HEK293T (cell line): Measurements from ENCODE around the gene CLCNKB.

Source experiments
- CTCF ChIA-PET: fragments of 350-600 bp; formaldehyde crosslinking; extraction: SDS; loops from one replicate; lab custom pipeline; 2021; ENCODE audit warnings: antibody characterized with exemption, inconsistent platforms; lab: Yijun Ruan, JAX
- POLR2A ChIA-PET: fragments of 350-600 bp; formaldehyde crosslinking; extraction: SDS; loops from one replicate; lab custom pipeline; 2020; ENCODE audit warnings: antibody characterized with exemption, inconsistent platforms; lab: Yijun Ruan, JAX
- DNase-seq: peaks from one replicate; pipeline ENCODE4 v3.0.0; 2012; ENCODE audit warnings: mixed read lengths; ENCODE audit errors: extremely low spot score
- ARNT ChIP-seq: fragments of 450-650 bp; IDR thresholded peaks from 2 replicates; pipeline ENCODE4 v1.6.1; 2017; ENCODE audit warnings: mild to moderate bottlenecking
- BHLHE40 ChIP-seq: fragments of 450-650 bp; IDR thresholded peaks from 2 replicates; pipeline ENCODE4 v1.6.1; 2016; ENCODE audit warnings: mild to moderate bottlenecking, moderate library complexity, borderline replicate concordance
- CTBP1 ChIP-seq: fragments of 450-650 bp; IDR thresholded peaks from 2 replicates; pipeline ENCODE4 v1.6.1; 2016; ENCODE audit warnings: borderline replicate concordance
- ELF4 ChIP-seq: fragments of 450-650 bp; IDR thresholded peaks from 2 replicates; pipeline ENCODE4 v1.6.1; 2017; ENCODE audit warnings: antibody characterized with exemption
- FOXA1 ChIP-seq: fragments of 450-650 bp; IDR thresholded peaks from 2 replicates; pipeline ENCODE4 v1.6.1; 2016; ENCODE audit warnings: mild to moderate bottlenecking
- FOXK2 ChIP-seq: fragments of 450-650 bp; IDR thresholded peaks from 2 replicates; pipeline ENCODE4 v1.6.1; 2016; ENCODE audit warnings: mild to moderate bottlenecking
- FOXM1 ChIP-seq: fragments of 450-650 bp; IDR thresholded peaks from 2 replicates; pipeline ENCODE4 v1.6.1; 2017; ENCODE audit warnings: mild to moderate bottlenecking, borderline replicate concordance
- HDGF ChIP-seq: fragments of 450-650 bp; IDR thresholded peaks from 2 replicates; pipeline ENCODE4 v1.6.1; 2017; ENCODE audit warnings: antibody characterized with exemption, borderline replicate concordance
- L3MBTL2 ChIP-seq: fragments of 450-650 bp; conservative IDR thresholded peaks from 2 replicates; pipeline ENCODE4 v1.6.1; 2016; ENCODE audit warnings: mild to moderate bottlenecking
- LEF1 ChIP-seq: fragments of 450-650 bp; IDR thresholded peaks from 2 replicates; pipeline ENCODE4 v1.6.1; 2017; ENCODE audit warnings: mild to moderate bottlenecking, borderline replicate concordance
- NFRKB ChIP-seq: fragments of 450-650 bp; IDR thresholded peaks from 2 replicates; pipeline ENCODE4 v1.6.1; 2016; ENCODE audit warnings: mild to moderate bottlenecking, moderate library complexity
- SP1 ChIP-seq: fragments of 450-650 bp; IDR thresholded peaks from 2 replicates; pipeline ENCODE4 v1.6.1; 2017
- SUZ12 ChIP-seq: fragments of 450-650 bp; IDR thresholded peaks from 2 replicates; pipeline ENCODE4 v1.6.1; 2016; ENCODE audit warnings: mild to moderate bottlenecking
- TARDBP ChIP-seq: fragments of 450-650 bp; IDR thresholded peaks from 2 replicates; pipeline ENCODE4 v1.6.1; 2016
- ZNF384 ChIP-seq: fragments of 450-650 bp; IDR thresholded peaks from 2 replicates; pipeline ENCODE4 v1.6.1; 2016
- TF ChIP-seq, protein P1 (sequence below): fragments of 450-650 bp; IDR thresholded peaks from 2 replicates; pipeline ENCODE4 v1.6.1; 2016

The CLCNKB gene

GRCh38 chr1:16005597-16005996, 38.0 kb upstream of the CLCNKB start:
- ChIA-PET POLR2A (no interaction called here), CTCF (no interaction called here)
- DNase-seq, result no peak
- TF ChIP-seq FOXM1 (no peak), CTBP1 (no peak)

GRCh38 chr1:16006010-16006409, 37.6 kb upstream of the CLCNKB start:
- POLR2A ChIA-PET, result no interaction called here
- CTCF ChIA-PET, result no interaction called here
- DNase-seq, result no peak
- TF ChIP-seq SP1 (no peak), LEF1 (no peak), FOXK2 (no peak), NFRKB (no peak), HDGF (no peak), ELF4 (no peak)

DNA sequence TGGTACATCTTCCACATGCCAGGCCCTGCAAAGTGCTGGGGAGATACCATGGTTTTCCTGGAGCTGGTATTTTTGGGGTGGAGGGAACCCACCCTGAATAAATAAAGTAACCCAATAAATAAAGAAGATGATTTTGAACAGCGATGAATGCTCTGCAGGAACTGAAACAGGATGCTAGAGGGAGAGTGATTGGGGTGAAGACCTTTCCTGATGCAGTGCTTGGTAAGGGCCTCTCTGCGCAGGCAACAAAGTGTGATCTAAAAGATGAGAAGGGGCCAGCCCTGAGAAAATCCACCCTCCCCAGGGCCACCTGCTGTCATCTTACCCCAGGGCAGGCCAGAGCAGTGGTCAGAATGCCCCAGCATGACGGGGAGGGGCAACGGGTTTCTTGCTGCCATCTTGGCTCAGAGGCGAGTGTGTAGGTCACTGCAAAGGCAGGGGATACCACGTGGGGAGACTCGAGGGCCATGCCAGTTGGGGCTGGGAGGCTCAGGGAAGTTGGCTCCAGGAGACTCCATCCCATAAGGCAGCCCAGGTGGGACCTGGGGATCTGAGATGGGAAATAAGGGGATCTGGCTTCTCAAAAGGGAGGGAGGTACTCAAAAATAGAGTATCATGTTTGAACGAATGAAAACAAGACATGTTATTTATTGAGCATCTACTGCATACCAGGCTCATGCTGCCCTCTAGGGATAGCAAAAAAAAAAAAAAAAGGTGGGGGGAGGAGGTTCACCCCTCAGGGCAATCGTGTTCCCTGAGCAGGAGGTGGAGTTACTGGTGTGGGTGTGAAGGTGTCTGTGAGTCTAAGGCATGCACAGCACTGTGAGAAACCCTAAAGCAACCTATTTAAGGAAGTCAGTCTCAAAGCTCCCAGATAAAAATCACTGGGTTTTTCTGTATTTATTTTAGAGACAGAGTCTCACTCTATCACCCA, 36.8 kb upstream of the CLCNKB start:
- DNase-seq, result no peak
- ChIA-PET CTCF (interaction anchor here (1.6 kb wide), 1 partner anchor 12 kb away, joined by 3 read pairs; no protein-coding TSS in a partner anchor), POLR2A (no interaction called here)
- TF ChIP-seq, protein P1, sequence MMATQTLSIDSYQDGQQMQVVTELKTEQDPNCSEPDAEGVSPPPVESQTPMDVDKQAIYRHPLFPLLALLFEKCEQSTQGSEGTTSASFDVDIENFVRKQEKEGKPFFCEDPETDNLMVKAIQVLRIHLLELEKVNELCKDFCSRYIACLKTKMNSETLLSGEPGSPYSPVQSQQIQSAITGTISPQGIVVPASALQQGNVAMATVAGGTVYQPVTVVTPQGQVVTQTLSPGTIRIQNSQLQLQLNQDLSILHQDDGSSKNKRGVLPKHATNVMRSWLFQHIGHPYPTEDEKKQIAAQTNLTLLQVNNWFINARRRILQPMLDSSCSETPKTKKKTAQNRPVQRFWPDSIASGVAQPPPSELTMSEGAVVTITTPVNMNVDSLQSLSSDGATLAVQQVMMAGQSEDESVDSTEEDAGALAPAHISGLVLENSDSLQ, result no peak
- TF ChIP-seq BHLHE40, result no peak
- TF ChIP-seq TARDBP, result no peak
- no peak for TF ChIP-seq FOXA1
- no peak for TF ChIP-seq NFRKB
- TF ChIP-seq L3MBTL2, result no peak
- TF ChIP-seq LEF1, result no peak
- TF ChIP-seq FOXM1, result no peak
- no peak for TF ChIP-seq FOXK2
- TF ChIP-seq ELF4, result no peak
- no peak for TF ChIP-seq SUZ12

DNA sequence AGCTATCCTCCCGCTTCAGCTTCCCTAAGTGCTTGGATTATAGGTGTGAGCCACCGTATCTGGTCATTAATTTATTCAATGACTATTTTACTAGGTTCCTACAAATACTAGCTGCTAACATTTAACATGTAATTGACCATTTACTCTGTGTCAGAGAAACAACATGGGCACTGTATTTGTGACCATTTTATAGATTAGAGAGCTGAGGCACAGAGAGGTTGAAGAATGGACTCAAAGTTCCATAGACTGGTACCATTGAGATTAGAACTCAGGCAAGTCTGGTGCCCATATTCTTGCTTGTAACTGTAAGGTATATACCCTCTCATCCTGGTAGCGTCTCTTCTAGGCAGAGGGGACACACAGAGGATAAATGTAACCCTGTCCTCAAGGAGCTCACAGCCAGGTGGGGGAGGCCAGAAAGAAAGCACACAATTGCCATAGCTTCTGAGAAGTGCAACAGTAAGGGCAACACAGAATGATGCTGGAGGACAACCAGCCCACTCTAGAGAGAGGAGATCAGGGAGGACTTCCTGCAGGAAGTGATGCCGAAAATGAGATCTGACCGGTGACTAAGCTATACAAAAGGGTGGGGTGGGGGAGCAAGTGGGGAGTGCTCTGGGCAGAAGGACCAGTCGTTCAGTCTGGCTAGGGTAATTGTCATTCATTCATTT, 35.8 kb upstream of the CLCNKB start:
- TF ChIP-seq, protein P1, result no peak
- TF ChIP-seq TARDBP, result no peak
- TF ChIP-seq L3MBTL2, result no peak
- TF ChIP-seq BHLHE40, result no peak
- TF ChIP-seq FOXK2, result no peak
- no peak for TF ChIP-seq FOXA1
- TF ChIP-seq LEF1, result no peak
- no peak for TF ChIP-seq ELF4
- ChIA-PET CTCF (interaction anchor here (0.6 to 1.6 kb wide), 4 partner anchors 13 to 212 kb away, joined by 3 read pairs; no protein-coding TSS in a partner anchor), POLR2A (no interaction called here)
- DNase-seq, result no peak

GRCh38 chr1:16009030-16009460, 34.5 kb upstream of the CLCNKB start:
- ChIA-PET CTCF (interaction anchor here (0.5 to 1.4 kb wide), 8 partner anchors 9 to 132 kb away, joined by 3 to 6 read pairs (median 3); partner anchors contain the start of gene HSPB7), POLR2A (no interaction called here)
- TF ChIP-seq HDGF (no peak), FOXA1 (no peak), SUZ12 (no peak), TARDBP (no peak), SP1 (no peak), ARNT (no peak), LEF1 (no peak), ZNF384 (no peak), NFRKB (no peak), FOXM1 (no peak), ELF4 (no peak), CTBP1 (no peak), FOXK2 (no peak), L3MBTL2 (no peak)
- peak; percentile 78 for DNase-seq

GRCh38 chr1:16009678-16010077, 33.9 kb upstream of the CLCNKB start:
- ChIA-PET CTCF (interaction anchor here (0.5 to 1.4 kb wide), 9 partner anchors 9 to 133 kb away, joined by 3 to 6 read pairs (median 3); partner anchors contain the start of gene HSPB7), POLR2A (interaction anchor here (1.7 kb wide), 1 partner anchor 44 kb away, joined by 4 read pairs; no protein-coding TSS in a partner anchor)
- DNase-seq, result no peak
- TF ChIP-seq TARDBP (no peak), FOXK2 (no peak), SUZ12 (no peak), HDGF (no peak), L3MBTL2 (no peak), NFRKB (no peak), LEF1 (no peak), CTBP1 (no peak), ELF4 (no peak)
